Measurements from ENCODE around the gene VPREB3. TPM values are rescaled to one million over a fixed set of nuclear protein-coding genes. Genes with fewer than 3 reads are reported as not detected.
A peak's percentile ranks its signal among the peaks of the same experiment; 100 is the strongest.

The VPREB3 gene
- total RNA-seq, 4 donors from 2014 or later: not detected

GRCh38 chr22:23778577-23778900, 24.3 kb upstream of the VPREB3 start:
- Histone ChIP-seq H3K4me1 (no peaks in the 10 kb centered on the region), H3K36me3 (no peaks in the 10 kb centered on the region), H3K27ac (no peak overlapping the region), H3K27me3 (no peaks in the 10 kb centered on the region), H3K4me3 (no peak overlapping the region), H3K9me3 (no peaks in the 10 kb centered on the region)
- intact Hi-C loops (cut with DNase I; ENCODE audit: low total_unique reads): no loop called here
- no peak for DNase-seq
- TF ChIP-seq POLR2A (IDR thresholded peaks at IDR 0.05) (no peak), CTCF (IDR thresholded peaks at IDR 0.05) (no peak)

GRCh38 chr22:23777776-23778576, 23.8 kb upstream of the VPREB3 start:
- no peaks in the 10 kb centered on the region for H3K27me3 ChIP-seq
- H3K4me1 ChIP-seq: no peaks in the 10 kb centered on the region
- H3K9me3 ChIP-seq: no peaks in the 10 kb centered on the region
- no peak overlapping the region for H3K4me3 ChIP-seq
- intact Hi-C loops (cut with DNase I; ENCODE audit: low total_unique reads): no loop called here
- H3K27ac ChIP-seq: no peak overlapping the region
- no peaks in the 10 kb centered on the region for H3K36me3 ChIP-seq
- TF ChIP-seq CTCF (IDR thresholded peaks at IDR 0.05) (no peak), POLR2A (IDR thresholded peaks at IDR 0.05) (no peak)
- DNase-seq: peak; percentile 32 to 44

GRCh38 chr22:23775779-23776375, 21.7 kb upstream of the VPREB3 start:
- Histone ChIP-seq H3K4me3 (no peak overlapping the region), H3K27ac (no peak overlapping the region), H3K9me3 (no peaks in the 10 kb centered on the region), H3K4me1 (no peaks in the 10 kb centered on the region), H3K36me3 (no peaks in the 10 kb centered on the region), H3K27me3 (no peaks in the 10 kb centered on the region)
- intact Hi-C loops (cut with DNase I; ENCODE audit: low total_unique reads): no loop called here
- no peak for DNase-seq
- no peak for TF ChIP-seq POLR2A (IDR thresholded peaks at IDR 0.05)
- TF ChIP-seq CTCF (IDR thresholded peaks at IDR 0.05): no peak

- no peaks in the 10 kb centered on the region for H3K4me1 ChIP-seq
- no peak overlapping the region for H3K27ac ChIP-seq
- no peak for DNase-seq
- intact Hi-C loops (cut with DNase I; ENCODE audit: low total_unique reads): no loop called here
- TF ChIP-seq POLR2A (IDR thresholded peaks at IDR 0.05) (no peak), CTCF (IDR thresholded peaks at IDR 0.05) (no peak)
- no peak overlapping the region for H3K4me3 ChIP-seq
- no peaks in the 10 kb centered on the region for H3K9me3 ChIP-seq
- H3K36me3 ChIP-seq: no peaks in the 10 kb centered on the region
- H3K27me3 ChIP-seq: no peaks in the 10 kb centered on the region
Measured at GRCh38 chr22:23774922-23775436, 20.8 kb upstream of the VPREB3 start.
